ENCODE measurements around the gene NUDT3.
A peak's percentile ranks its signal among the peaks of the same experiment; 100 is the strongest.
"Not testable (repeated sequence)": the region's sequence is repeated elsewhere in the genome, so short reads cannot be mapped to it uniquely, and the experiment has no call there.

Gene NUDT3

GRCh38 chr6:34391786-34392496 lies 528 bp downstream of the NUDT3 start:
- peak; percentile 58 for DNase-seq

- no peak for DNase-seq
Observed at GRCh38 chr6:34391473-34391785, 1.0 kb downstream of the NUDT3 start.

- no peak for DNase-seq
Observed at GRCh38 chr6:34390531-34391472, 1.7 kb downstream of the NUDT3 start.

- no peak for DNase-seq
Observed at GRCh38 chr6:34389034-34389433, 3.4 kb downstream of the NUDT3 start.

- DNase-seq, result no peak
Observed at GRCh38 chr6:34388421-34388820, 4.0 kb downstream of the NUDT3 start.

- no peak for DNase-seq
Observed at GRCh38 chr6:34386316-34387137, 5.9 kb downstream of the NUDT3 start.

GRCh38 chr6:34385793-34386195 lies 6.7 kb downstream of the NUDT3 start:
- DNase-seq, result no peak

GRCh38 chr6:34384321-34385153 lies 7.9 kb downstream of the NUDT3 start:
- no peak for DNase-seq

GRCh38 chr6:34383656-34384320 lies 8.7 kb downstream of the NUDT3 start:
- DNase-seq, result no peak

- DNase-seq, result no peak
Observed at GRCh38 chr6:34383161-34383631, 9.3 kb downstream of the NUDT3 start.

- DNase-seq, result no peak
Observed at GRCh38 chr6:34381081-34381480, 11.4 kb downstream of the NUDT3 start.

- DNase-seq, result no peak
Observed at GRCh38 chr6:34378470-34378869, 14.0 kb downstream of the NUDT3 start.

- no peak for DNase-seq
Observed at GRCh38 chr6:34377984-34378383, 14.5 kb downstream of the NUDT3 start.

GRCh38 chr6:34377571-34377970 lies 14.9 kb downstream of the NUDT3 start:
- not testable (repeated sequence) for DNase-seq

GRCh38 chr6:34375833-34376232 lies 16.6 kb downstream of the NUDT3 start:
- DNase-seq, result no peak

GRCh38 chr6:34374508-34374907 lies 18.0 kb downstream of the NUDT3 start:
- no peak for DNase-seq

GRCh38 chr6:34374069-34374468 lies 18.4 kb downstream of the NUDT3 start:
- DNase-seq, result no peak

GRCh38 chr6:34373511-34373910 lies 19.0 kb downstream of the NUDT3 start:
- DNase-seq, result no peak

- DNase-seq, result not testable (repeated sequence)
Observed at GRCh38 chr6:34371865-34372264, 20.6 kb downstream of the NUDT3 start.

- no peak for DNase-seq
Observed at GRCh38 chr6:34370361-34370760, 22.1 kb downstream of the NUDT3 start.

- no peak for DNase-seq
Observed at GRCh38 chr6:34369385-34369784, 23.1 kb downstream of the NUDT3 start.

- no peak for DNase-seq
Observed at GRCh38 chr6:34366639-34366921, 25.9 kb downstream of the NUDT3 start.
